Body of pancreas (tissue), 4 donors: Measurements from ENCODE around the gene SLC44A1.

Experiments
- POLR2A ChIP-seq, 3 donors: fragments of 450-650 bp; IDR thresholded peaks; one replicate each; pipeline ENCODE4 v1.6.1; 2016; ENCODE audit warnings: antibody characterized with exemption in 3 of 3, mild to moderate bottlenecking in 2 of 3
- TF ChIP-seq, protein P1 (sequence below), 7 experiments: fragments of 450-650 bp in 4 of 7; fragments of 200-600 bp in 3 of 7; sonication (generic) in 3 of 7; IDR thresholded peaks; one replicate each; pipeline ENCODE4 v1.5.1; 2016 to 2019; ENCODE audit warnings: antibody characterized with exemption in 7 of 7

- TF ChIP-seq, protein P1, sequence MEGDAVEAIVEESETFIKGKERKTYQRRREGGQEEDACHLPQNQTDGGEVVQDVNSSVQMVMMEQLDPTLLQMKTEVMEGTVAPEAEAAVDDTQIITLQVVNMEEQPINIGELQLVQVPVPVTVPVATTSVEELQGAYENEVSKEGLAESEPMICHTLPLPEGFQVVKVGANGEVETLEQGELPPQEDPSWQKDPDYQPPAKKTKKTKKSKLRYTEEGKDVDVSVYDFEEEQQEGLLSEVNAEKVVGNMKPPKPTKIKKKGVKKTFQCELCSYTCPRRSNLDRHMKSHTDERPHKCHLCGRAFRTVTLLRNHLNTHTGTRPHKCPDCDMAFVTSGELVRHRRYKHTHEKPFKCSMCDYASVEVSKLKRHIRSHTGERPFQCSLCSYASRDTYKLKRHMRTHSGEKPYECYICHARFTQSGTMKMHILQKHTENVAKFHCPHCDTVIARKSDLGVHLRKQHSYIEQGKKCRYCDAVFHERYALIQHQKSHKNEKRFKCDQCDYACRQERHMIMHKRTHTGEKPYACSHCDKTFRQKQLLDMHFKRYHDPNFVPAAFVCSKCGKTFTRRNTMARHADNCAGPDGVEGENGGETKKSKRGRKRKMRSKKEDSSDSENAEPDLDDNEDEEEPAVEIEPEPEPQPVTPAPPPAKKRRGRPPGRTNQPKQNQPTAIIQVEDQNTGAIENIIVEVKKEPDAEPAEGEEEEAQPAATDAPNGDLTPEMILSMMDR (IDR thresholded peaks at IDR 0.05): no peak
- TF ChIP-seq POLR2A (IDR thresholded peaks at IDR 0.05): no peak
Observed at GRCh38 chr9:105220451-105220850, 24.0 kb upstream of the SLC44A1 start.
